NCI-H2107 treated with DMSO at 0.1 percent for 48 hours (cell line): ENCODE measurements around the gene PAPSS1.
"Not testable (repeated sequence)": the region's sequence is repeated elsewhere in the genome, so short reads cannot be mapped to it uniquely, and the experiment has no call there.

Experiments
- DNase-seq: peaks from one replicate; lab custom pipeline; 2025; ENCODE audit not compliant: unreplicated experiment; lab: John Stamatoyannopoulos, UW

PAPSS1 gene

GRCh38 chr4:107726131-107726925, 6.3 kb upstream of the PAPSS1 start:
- not testable (repeated sequence) for DNase-seq

- DNase-seq, result no peak
Observed at GRCh38 chr4:107725281-107725859, 5.3 kb upstream of the PAPSS1 start.

GRCh38 chr4:107723331-107723730, 3.3 kb upstream of the PAPSS1 start:
- DNase-seq, result not testable (repeated sequence)

DNA sequence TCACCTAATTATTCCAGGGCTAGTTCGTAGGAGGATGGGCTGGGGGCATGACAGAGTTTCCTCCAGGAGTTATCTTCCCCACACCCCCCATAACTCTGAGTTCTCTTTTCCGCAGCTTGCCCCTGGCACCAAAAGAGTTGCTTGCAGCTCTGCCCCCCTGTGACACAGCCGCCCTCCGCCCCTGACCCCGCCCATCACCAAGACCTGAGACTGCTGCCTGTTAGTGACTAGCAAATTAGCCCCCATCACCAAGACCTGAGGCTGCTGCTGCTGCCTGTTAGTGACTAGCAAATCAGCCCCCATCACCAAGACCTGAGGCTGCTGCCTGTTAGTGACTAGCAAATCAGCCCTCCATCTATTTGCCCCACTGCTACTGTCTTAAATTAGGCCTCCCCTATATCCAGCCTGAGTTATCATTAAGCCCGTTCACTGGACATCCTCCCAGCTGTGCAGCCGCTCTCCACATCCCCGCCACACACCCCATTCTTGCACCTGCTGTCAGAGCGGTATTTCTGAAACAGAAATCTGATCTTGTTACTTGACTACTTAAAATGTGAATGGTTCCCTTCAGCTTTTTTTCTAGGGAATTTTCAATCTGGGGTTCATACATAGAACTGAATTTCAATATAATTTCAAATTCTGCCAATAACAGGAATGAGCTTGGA, 1.5 kb upstream of the PAPSS1 start:
- peak; percentile 7 for DNase-seq

- no peak for DNase-seq
Observed at GRCh38 chr4:107719207-107719921, 670 bp downstream of the PAPSS1 start.

DNA sequence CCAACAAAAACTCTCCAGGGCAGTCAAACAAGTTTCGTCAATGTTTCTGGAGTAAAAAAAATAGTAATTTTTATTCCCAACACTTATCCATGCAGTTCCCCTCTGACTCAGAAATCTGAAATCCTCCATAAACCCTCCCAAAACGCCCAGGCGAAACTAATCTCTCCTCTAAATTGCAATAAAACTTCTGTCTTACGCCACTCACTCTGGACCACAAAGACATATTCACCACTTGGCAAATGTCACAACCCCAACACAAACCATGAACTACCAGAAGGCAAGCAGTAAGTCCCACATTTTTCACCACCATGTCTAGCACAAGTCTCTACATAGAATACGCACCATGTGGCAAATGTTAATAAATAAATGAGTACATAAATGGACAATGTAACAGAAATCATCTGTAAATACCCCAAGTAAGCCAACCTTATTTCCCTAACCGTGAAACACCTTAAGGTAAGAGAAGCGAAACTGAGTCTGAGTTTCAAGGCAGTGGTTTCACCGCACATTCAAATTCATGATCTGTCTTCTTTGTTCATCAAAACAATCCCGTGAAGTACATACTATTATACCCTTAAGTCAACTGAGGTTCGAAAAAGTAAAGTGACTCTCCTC, 1.6 kb downstream of the PAPSS1 start:
- DNase-seq, result no peak

GRCh38 chr4:107714256-107714655, 5.8 kb downstream of the PAPSS1 start:
- DNase-seq, result no peak

- no peak for DNase-seq
Observed at GRCh38 chr4:107712236-107712635, 7.8 kb downstream of the PAPSS1 start.

- DNase-seq, result no peak
Observed at GRCh38 chr4:107711831-107712230, 8.2 kb downstream of the PAPSS1 start.

DNA sequence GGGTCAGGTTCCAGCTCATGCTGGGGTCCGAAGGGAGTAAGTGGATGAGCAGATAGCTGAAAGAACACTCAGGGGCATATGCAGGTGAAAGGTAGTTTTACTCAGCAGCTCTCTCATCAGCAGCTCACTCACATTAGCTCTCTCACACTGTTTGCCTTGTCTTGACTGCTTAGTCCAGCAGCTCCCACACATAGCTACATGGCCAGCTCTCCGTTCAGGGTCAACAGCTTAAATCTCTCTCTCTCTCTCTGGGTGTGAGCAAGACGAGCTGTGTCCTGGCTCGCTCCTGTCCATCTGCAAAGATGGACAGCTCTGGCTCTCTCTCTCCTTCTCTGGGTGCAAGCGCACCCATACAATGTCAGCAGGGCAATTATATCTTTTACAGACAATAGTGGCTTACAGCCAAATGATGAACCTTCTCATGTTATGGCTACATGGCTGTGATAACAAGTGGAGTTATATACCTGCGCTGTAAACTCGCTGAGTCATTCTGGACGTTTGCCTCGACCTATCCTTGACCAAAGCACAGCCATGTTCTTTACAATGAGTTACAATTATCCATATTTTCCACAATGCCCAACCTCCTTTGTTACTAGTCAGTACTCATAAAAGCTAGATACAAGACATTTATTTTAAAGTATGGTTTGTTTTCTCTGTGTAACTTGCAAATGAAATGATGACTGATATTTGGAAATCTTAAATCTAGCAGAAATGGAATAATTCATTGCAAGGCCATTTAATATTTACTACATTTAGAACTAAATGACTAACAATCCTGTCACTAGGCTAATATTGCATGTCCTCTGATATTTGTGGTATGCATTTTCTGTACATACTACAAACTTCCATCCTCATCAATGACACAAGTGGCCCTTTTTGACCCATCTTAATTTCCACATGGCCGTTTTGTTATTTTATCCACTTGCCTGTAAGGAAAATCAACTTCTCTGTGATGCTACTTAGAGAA, 9.3 kb downstream of the PAPSS1 start:
- DNase-seq, result no peak

GRCh38 chr4:107709916-107710315, 10.1 kb downstream of the PAPSS1 start:
- DNase-seq, result no peak

GRCh38 chr4:107708225-107708624, 11.8 kb downstream of the PAPSS1 start:
- no peak for DNase-seq

- no peak for DNase-seq
Observed at GRCh38 chr4:107705742-107706556, 14.1 kb downstream of the PAPSS1 start.

DNA sequence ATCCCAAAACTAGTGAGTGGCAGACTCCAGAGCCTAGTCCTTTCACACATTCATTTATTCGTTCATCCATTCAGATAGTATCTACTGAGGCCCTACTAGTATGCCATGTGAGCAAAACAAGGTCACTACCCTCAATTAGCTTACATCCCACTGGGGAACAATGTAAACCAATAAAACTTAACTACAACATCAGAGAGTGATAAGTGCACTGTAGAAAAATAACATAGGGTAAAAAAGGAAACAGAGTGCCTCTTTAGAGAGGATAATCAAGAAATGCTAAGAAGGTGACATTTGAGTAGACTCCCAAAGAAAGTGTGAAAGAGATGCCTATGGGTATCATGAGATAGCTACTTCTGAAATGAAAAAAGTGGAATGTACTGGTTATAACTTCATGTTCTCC, 18.5 kb downstream of the PAPSS1 start:
- no peak for DNase-seq

GRCh38 chr4:107699466-107700206, 20.4 kb downstream of the PAPSS1 start:
- DNase-seq, result no peak

- not testable (repeated sequence) for DNase-seq
Observed at GRCh38 chr4:107696187-107696586, 23.8 kb downstream of the PAPSS1 start.

GRCh38 chr4:107693132-107693531, 26.9 kb downstream of the PAPSS1 start:
- no peak for DNase-seq

GRCh38 chr4:107692202-107692601, 27.8 kb downstream of the PAPSS1 start:
- no peak for DNase-seq
